Heart left ventricle (tissue), 13 donors: ENCODE results near the gene HFM1.

Experiments
- CTCF ChIP-seq, 12 donors: fragments of 200-600 bp; sonication (generic) in 4 of 12; IDR thresholded peaks; one replicate each; pipeline versions ENCODE4 v1.5.0 to v1.8.0; 2018 to 2022; ENCODE audit warnings: antibody characterized with exemption in 12 of 12, mild to moderate bottlenecking in 5 of 12
- POLR2A ChIP-seq, 2 donors: fragments of 450-650 bp; IDR thresholded peaks; one replicate each; pipeline ENCODE4 v1.6.1; 2017; ENCODE audit warnings: antibody characterized with exemption in 2 of 2, mild to moderate bottlenecking in 2 of 2, moderate library complexity in 2 of 2
- donor health status: ischemic (EF 13 %, LVEDD 7.1; RV severe dilation, severe dysfunction).
- donor health status: DM: no; HTN: yes; CAD: no.
- donor health status: DM: no; HTN: no; CAD: no.
- donor health status: ischemic (EF 25% LVEDD 6.9; RV normal size, moderate dysfunction).
- donor health status: ischemic (EF 25% LVEDD 5.7; RV mildly dilated, moderate dysfunction).
- donor health status: ischemic (EF 35%, LVEDD 5.7; RV mildly dilated, moderate dysfunction).
- donor health status: nonischemic (EF 11% LVEDD 7.7; RV severe dilation, severe dysfunction).
- donor health status: DM: yes; HTN: yes; CAD: no.
- donor health status: PGD.
- donor health status: ischemic (EF 29% LVEDD 5.4; RV normal size, mild dysfunction).
- donor health status: nonischemic (EF 23%, LVEDD 6.1; RV moderate dilation, normal function).

GRCh38 chr1:91412371-91412770, 7.7 kb upstream of the HFM1 start:
- TF ChIP-seq CTCF (IDR thresholded peaks at IDR 0.05) (no peak), POLR2A (IDR thresholded peaks at IDR 0.05) (no peak)
